K562 (cell line): ENCODE measurements around the gene HSPA1B. TPM values are rescaled to one million over a fixed set of nuclear protein-coding genes. Genes with fewer than 3 reads are reported as not detected.

Experiments used
- CC2D1A ChIP-seq: fragments of 450-650 bp; IDR thresholded peaks from 2 replicates; pipeline ENCODE4 v1.6.1; 2017; ENCODE audit warnings: mild to moderate bottlenecking
- DDX20 ChIP-seq: fragments of 450-650 bp; IDR thresholded peaks from 2 replicates; pipeline ENCODE4 v1.6.1; 2016; ENCODE audit warnings: missing genetic modification characterization, low read depth, mild to moderate bottlenecking, missing compliant biosample characterization, moderate library complexity
- ETS2 ChIP-seq: IDR thresholded peaks from 2 replicates; pipeline ENCODE4 v1.6.1; 2016; ENCODE audit warnings: borderline replicate concordance, missing genetic modification characterization, mild to moderate bottlenecking, moderate library complexity, missing compliant biosample characterization; ENCODE audit not compliant: poor library complexity, severe bottlenecking
- GTF2F1 ChIP-seq: IDR thresholded peaks from 2 replicates; pipeline ENCODE4 v1.6.1; 2011; ENCODE audit warnings: low read depth, low read length, improper control_type of control experiment
- HBP1 ChIP-seq: fragments of 450-650 bp; formaldehyde crosslinking; IDR thresholded peaks from 2 replicates; pipeline ENCODE4 v1.4.0; 2022; ENCODE audit warnings: missing genetic modification characterization
- HDAC1 ChIP-seq, 2 experiments: fragments of 450-650 bp; IDR thresholded peaks; 2 replicates each; pipeline ENCODE4 v1.6.1; 2016 to 2017; ENCODE audit warnings: inconsistent platforms in 1 of 2, mild to moderate bottlenecking in 1 of 2, moderate library complexity in 1 of 2
- HDAC6 ChIP-seq: IDR thresholded peaks from 2 replicates; pipeline ENCODE4 v1.6.1; 2012; ENCODE audit warnings: low read depth, mild to moderate bottlenecking, control low read depth, inconsistent platforms, low read length, moderate library complexity
- POLR2H ChIP-seq: IDR thresholded peaks from 2 replicates; pipeline ENCODE4 v1.6.1; 2016; ENCODE audit warnings: missing genetic modification characterization, low read depth, mild to moderate bottlenecking, control low read depth, missing compliant biosample characterization, moderate library complexity
- PURB ChIP-seq: sonication (generic); formaldehyde crosslinking; IDR thresholded peaks from 2 replicates; pipeline ENCODE4 v1.9.0; 2021; ENCODE audit warnings: low read depth, mild to moderate bottlenecking, missing genetic modification reagents
- SAFB2 ChIP-seq: fragments of 200-400 bp; formaldehyde crosslinking; IDR thresholded peaks from 2 replicates; pipeline ENCODE4 v1.6.1; 2018; ENCODE audit warnings: borderline replicate concordance, low read length, low read depth, moderate library complexity; ENCODE audit not compliant: severe bottlenecking
- U2AF1 ChIP-seq: fragments of 200-400 bp; formaldehyde crosslinking; optimal IDR thresholded peaks from 2 replicates; pipeline ENCODE3; 2017; ENCODE audit warnings: mild to moderate bottlenecking, low read depth, low read length, moderate library complexity
- ZBTB43 ChIP-seq: sonication (generic); formaldehyde crosslinking; IDR thresholded peaks from 2 replicates; pipeline ENCODE4 v1.8.0; 2023; ENCODE audit warnings: mild to moderate bottlenecking, missing genetic modification reagents
- ZNF507 ChIP-seq: conservative IDR thresholded peaks from 2 replicates; pipeline ENCODE4 v1.6.1; 2017; ENCODE audit warnings: missing genetic modification characterization, missing compliant biosample characterization
- ZNF609 ChIP-seq: sonication (generic); formaldehyde crosslinking; IDR thresholded peaks from 2 replicates; pipeline ENCODE4 v1.8.1; 2023; ENCODE audit warnings: missing genetic modification reagents, mild to moderate bottlenecking, borderline replicate concordance
- ZNF696 ChIP-seq: fragments of 250-450 bp; sonication (Bioruptor Pico); conservative IDR thresholded peaks from 2 replicates; pipeline ENCODE4 v1.4.0; 2020; ENCODE audit warnings: mild to moderate bottlenecking, moderate library complexity
- polyA plus RNA-seq, 8 experiments: library from polyadenylated mRNA; depleted of rRNA in 4 of 8; stranded (reverse) in 5 of 8; unstranded in 3 of 8; fragments of >200 nt; fragmentation: Nextera tagmentation in 2 of 8; fragmentation: Illumina TruSeq in 1 of 8; extraction: Ambion mirVana in 2 of 8; extraction: Trizol in 1 of 8; gene quantifications; 2 replicates each; pipeline versions ENCODE4 v1.2.1 to v1.2.3, GENCODE V29; 2011 to 2014; ENCODE audit warnings: inconsistent platforms in 1 of 8, missing spikeins in 1 of 8
- total RNA-seq, 7 experiments: library from RNA; depleted of rRNA in 6 of 7; stranded (reverse); fragments of >200 nt in 6 of 7; fragmentation: Illumina TruSeq in 2 of 7; extraction: Trizol in 2 of 7; gene quantifications; 2 replicates each; pipeline versions ENCODE4 v1.2.1 to v1.2.3, GENCODE V29; 2011 to 2021; ENCODE audit warnings: low replicate concordance in 1 of 7
- TF ChIP-seq, protein P1 (sequence below): fragments of 450-650 bp; formaldehyde crosslinking; IDR thresholded peaks from 2 replicates; pipeline ENCODE4 v1.4.0; 2020; ENCODE audit warnings: mild to moderate bottlenecking, moderate library complexity

The HSPA1B gene
- total and polyA plus RNA-seq, 9 of the 15 experiments (the other 6 are each of a cell fraction or from before 2014, with no cell fraction given) = 0.27 to 227 (median 51.2) TPM

DNA sequence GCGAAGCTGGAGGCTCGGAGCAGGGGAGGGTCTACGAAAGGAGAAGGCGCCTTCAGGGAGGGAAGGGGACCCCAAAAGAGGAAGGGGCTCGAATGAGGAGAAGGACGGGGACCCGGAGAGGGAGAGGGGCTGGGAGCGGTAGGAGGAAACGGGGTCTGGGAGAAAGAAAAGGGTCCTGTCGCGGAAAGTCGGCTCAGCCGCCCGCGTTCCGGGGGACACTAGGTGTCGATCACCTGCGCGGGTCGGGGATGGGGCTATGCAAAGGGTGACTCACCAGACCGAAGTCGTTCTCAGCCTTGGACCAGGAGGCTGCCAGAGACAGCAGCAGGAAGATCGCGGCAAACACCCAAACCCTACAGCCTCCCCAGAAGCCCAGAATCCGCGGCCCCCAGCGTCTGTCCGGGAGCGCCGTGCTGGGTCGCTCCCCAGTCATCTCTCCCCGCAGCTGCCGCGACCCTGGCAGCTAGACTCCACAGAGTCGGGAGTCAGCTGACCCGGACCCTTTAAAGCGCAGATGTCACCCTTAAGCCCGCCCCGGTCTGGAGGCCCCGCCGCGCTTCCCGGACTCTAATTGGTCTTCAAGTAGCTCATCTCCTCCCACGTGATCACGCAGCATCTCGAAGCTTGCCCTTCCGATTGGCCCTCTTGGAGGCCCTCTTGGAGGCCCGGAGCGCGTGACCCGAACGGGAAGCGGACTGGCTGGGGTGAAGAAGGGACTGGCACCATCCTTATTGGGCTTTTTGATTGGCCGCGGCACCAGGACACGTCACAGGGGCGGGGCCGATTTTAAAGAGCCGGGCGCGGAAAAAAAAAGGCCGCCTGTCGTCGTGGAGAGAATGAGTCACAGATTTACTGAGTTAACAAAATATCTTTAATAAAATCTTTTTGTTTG, 35.1 kb downstream of the HSPA1B start, which contains the start of gene NEU1 (continued):
- TF ChIP-seq POLR2H (peak; percentile 97), ETS2 (tag) (no peak), PURB (CRISPR knock-in tag) (no peak), HBP1 (CRISPR knock-in tag) (peak; percentile 88), U2AF1 (no peak), ZNF507 (no peak), ZNF696 (no peak), CC2D1A (0 out of 2 replicates have a peak, but pooled peaks have one; percentile 13), ZBTB43 (CRISPR knock-in tag) (0 out of 2 replicates have a peak, but pooled peaks have one; percentile 75), HDAC6 (0 out of 2 replicates have a peak, but pooled peaks have one; percentile 34), DDX20 (tag) (no peak), GTF2F1 (peak; percentile 50; the same call in 1 of the 2 replicates), ZNF609 (CRISPR knock-in tag) (peak; percentile 62; the same call in 1 of the 2 replicates), HDAC1 (IDR thresholded peaks at IDR 0.05) (peak; percentile 61 to 100; a peak in 3 of 4 replicates), SAFB2 (no peak)
- TF ChIP-seq, protein P1, sequence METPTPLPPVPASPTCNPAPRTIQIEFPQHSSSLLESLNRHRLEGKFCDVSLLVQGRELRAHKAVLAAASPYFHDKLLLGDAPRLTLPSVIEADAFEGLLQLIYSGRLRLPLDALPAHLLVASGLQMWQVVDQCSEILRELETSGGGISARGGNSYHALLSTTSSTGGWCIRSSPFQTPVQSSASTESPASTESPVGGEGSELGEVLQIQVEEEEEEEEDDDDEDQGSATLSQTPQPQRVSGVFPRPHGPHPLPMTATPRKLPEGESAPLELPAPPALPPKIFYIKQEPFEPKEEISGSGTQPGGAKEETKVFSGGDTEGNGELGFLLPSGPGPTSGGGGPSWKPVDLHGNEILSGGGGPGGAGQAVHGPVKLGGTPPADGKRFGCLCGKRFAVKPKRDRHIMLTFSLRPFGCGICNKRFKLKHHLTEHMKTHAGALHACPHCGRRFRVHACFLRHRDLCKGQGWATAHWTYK (CRISPR knock-in tag) = peak; percentile 87
